Astrocyte of the cerebellum (primary cell): ENCODE data around the gene IYD.
A peak's percentile ranks its signal among the peaks of the same experiment; 100 is the strongest.
"Not testable (repeated sequence)": the region's sequence is repeated elsewhere in the genome, so short reads cannot be mapped to it uniquely, and the experiment has no call there.

ENCODE experiments used
- DNase-seq: peaks from one replicate; pipeline ENCODE4 v3.0.0-alpha.2; 2011; ENCODE audit warnings: low read depth
- H3K4me3 ChIP-seq: 2 replicates; pipeline ENCODE4 v1.5.1; 2011; ENCODE audit warnings: mild to moderate bottlenecking, low read depth, low read length, moderate library complexity
- in situ Hi-C: cut with HindIII; loops from 2 replicates; pipeline ENCODE4 v1.10.0; 2017; ENCODE audit warnings: low sequenced_read_pairs
- TF ChIP-seq, protein P1 (sequence below): IDR thresholded peaks from 2 replicates; pipeline ENCODE4 v1.5.1; 2012; ENCODE audit warnings: low read length, low read depth, moderate library complexity, mild to moderate bottlenecking; ENCODE audit errors: missing control alignments

Gene IYD

DNA sequence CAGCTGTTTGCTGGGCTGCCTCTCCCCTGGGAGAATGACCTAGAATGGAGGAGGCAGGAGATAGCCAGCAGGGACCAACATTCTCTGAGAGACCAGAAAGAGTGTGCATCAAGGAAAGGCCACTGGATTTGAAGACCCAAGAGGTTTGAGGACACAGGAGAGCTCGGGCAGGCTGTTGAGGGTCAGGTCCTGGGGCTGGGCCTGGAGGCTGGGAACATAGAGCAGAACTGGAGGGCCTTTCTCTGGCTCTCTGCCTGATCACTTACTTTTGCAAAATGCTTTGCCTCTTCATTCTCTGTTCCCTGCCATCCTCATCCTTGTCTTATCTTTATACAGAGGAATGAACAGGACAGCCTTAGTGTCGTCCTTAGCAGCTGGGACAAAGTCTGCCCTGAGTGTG lies 2.5 kb downstream of the IYD start:
- TF ChIP-seq, protein P1, sequence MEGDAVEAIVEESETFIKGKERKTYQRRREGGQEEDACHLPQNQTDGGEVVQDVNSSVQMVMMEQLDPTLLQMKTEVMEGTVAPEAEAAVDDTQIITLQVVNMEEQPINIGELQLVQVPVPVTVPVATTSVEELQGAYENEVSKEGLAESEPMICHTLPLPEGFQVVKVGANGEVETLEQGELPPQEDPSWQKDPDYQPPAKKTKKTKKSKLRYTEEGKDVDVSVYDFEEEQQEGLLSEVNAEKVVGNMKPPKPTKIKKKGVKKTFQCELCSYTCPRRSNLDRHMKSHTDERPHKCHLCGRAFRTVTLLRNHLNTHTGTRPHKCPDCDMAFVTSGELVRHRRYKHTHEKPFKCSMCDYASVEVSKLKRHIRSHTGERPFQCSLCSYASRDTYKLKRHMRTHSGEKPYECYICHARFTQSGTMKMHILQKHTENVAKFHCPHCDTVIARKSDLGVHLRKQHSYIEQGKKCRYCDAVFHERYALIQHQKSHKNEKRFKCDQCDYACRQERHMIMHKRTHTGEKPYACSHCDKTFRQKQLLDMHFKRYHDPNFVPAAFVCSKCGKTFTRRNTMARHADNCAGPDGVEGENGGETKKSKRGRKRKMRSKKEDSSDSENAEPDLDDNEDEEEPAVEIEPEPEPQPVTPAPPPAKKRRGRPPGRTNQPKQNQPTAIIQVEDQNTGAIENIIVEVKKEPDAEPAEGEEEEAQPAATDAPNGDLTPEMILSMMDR = no peak
- in situ Hi-C loops = no loop called here
- DNase-seq = no peak
- no peak overlapping the region for H3K4me3 ChIP-seq

DNA sequence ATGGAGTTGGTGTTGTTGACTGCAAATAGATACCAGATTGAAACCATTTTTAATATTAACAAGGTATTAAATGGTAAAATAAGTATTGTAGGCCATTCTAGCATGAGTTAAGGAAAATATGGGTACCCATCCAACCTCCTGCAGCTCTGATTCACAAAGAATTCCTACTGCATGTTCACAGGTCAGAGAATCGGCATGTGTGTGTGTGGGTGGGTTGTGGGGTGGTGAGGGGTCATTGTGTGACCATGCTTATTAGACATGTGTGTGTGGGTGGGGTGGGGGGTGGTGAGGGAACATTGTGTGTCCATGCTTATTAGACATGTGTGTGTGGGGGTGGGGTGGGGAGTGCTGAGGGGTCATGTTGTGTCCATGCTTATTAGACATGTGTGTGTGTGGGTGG lies 3.2 kb downstream of the IYD start:
- in situ Hi-C loops = no loop called here
- no peak overlapping the region for H3K4me3 ChIP-seq
- TF ChIP-seq, protein P1 = no peak
- DNase-seq = no peak

DNA sequence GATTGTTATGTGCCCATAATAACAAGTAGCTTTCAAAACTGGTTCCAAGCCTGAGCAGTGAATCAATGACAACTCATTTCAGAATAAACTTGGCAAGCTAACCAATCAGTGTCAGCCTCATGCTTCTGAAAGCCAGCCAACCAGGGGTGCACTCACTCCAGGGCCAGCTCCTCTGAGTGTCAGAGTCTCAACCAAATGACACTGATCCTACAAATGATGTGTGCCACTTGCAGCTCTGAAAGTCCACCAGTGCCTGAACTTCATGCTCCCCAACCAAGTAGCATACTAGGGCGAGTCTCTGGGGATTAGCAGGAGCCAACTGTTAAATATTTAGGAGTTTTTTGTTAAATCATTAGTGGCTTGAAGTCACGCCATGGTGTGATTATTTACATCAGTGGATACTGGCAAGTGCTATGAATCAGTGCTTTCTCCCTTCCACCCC lies 4.5 kb downstream of the IYD start:
- peak; percentile 42 for DNase-seq
- H3K4me3 ChIP-seq = no peak overlapping the region
- in situ Hi-C loops = no loop called here
- TF ChIP-seq, protein P1 = no peak

DNA sequence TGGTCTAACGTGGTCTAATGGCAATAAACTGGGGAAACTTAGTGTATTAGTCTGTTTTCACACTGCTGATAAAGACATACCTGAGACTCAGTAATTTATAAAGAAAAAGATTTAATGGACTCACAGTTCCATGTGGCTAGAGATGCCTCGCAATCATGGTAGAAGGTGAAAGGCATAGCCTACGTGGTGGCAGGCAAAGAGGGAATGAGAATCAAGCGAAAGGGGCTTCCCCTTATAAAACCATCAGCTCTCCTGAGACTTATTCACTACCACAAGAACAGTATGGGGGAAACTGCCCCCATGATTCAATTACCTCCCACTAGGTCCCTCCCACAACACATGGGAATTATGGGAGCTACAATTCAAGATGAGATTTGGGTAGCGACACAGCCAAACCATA lies 5.5 kb downstream of the IYD start:
- DNase-seq, H3K4me3 ChIP-seq, in situ Hi-C loops: not testable (repeated sequence)

DNA sequence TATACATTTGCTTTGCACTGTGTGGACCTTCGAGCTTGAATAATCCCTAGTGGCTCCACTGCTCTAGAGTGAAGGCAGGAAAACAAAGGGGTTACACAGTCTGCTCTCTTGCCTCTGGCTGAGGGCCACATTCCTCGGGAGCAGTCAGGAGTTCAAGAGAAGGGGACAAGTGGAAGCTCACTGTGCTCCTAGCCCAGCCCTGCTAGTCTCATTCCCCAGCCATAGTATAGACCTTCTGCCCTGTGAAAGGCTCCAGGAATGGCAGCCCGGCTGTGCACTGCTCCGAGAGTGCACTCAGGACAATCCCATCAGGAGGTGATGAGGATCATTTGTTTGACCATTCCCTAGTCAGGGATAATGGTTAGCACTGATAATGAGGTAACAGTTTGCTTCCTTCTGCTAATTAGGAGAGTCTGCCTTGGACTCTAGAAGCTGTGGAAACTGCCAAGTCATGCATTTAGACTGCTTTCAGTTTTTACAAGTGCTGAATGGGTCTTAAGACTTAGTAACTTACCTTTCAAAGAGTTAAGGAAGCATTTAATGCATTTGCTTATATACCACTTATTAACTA lies 8.5 kb downstream of the IYD start:
- no peak overlapping the region for H3K4me3 ChIP-seq
- DNase-seq = peak; percentile 6
- TF ChIP-seq, protein P1 = no peak
- in situ Hi-C loops = no loop called here

DNA sequence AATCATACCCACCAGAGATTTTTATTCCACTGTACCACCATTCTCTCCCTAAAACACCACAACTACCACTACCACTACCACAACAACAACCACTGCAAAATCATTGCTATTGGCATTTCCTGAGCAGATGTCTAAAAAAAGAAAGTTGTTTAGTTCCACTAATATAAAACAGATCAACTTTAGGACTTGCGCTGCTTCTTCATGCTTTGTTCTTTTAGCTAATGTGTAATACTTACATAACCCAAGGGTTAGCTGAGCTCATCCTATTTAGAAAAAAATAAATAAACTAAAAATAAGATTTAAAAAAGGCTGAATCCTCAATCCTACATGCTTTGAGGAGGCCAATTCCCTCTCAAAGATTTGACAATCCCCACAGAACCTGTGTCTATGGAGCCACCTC lies 11.4 kb downstream of the IYD start:
- TF ChIP-seq, protein P1 = no peak
- in situ Hi-C loops = no loop called here
- no peak overlapping the region for H3K4me3 ChIP-seq
- DNase-seq = no peak

DNA sequence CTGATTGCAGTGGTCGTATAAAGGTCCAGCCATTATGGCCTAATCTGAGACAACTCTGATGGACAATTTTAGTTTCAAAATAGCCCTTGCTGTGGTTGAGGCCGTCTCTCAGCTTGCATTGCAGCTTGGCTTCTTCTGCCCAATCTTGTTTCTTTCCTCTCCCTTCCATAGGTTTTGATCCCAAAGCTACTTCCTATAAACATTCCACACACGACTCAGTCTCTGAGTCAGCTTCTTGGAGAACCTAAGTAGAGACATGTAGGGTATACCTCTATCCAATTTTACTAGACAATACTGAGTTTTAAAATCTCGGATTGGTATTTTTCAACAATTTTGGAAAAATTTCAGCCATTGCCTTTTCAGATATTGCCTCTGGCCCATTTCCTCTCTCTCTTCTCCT lies 13.4 kb downstream of the IYD start:
- DNase-seq = no peak
- TF ChIP-seq, protein P1 = no peak
- H3K4me3 ChIP-seq = no peak overlapping the region
- in situ Hi-C loops = no loop called here
